Measurements from ENCODE around the gene RBX1.
"Not testable (repeated sequence)": the region's sequence is repeated elsewhere in the genome, so short reads cannot be mapped to it uniquely, and the experiment has no call there.

RBX1 gene

DNA sequence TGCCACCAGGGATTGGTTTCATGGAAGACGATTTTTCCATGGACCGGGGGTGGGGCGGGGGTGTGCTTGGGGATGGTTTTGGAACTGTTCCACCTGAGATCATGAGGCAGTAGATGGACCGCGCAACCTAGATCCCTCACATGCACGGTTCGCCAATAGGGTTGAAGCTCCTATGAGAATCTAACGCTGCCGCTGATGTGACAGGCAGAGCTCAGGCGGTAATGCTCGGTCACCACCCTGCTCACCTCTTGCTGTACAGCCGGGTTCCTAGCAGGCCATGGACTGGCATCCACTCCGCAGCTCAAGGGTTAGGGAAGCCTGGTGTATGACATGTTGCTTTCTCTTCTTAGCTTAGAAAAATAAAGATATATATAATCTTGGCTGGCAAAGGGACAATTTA is 22.0 kb downstream of the RBX1 start:
- no peak for DNase-seq

- DNase-seq, result peak; percentile 46
These were observed 24.2 kb downstream of the RBX1 start for GRCh38 chr22:40975366-40975765.

GRCh38 chr22:40976866-40977700 is 25.9 kb downstream of the RBX1 start:
- DNase-seq, result no peak

GRCh38 chr22:40979198-40979597 is 28.0 kb downstream of the RBX1 start:
- DNase-seq, result no peak

DNA sequence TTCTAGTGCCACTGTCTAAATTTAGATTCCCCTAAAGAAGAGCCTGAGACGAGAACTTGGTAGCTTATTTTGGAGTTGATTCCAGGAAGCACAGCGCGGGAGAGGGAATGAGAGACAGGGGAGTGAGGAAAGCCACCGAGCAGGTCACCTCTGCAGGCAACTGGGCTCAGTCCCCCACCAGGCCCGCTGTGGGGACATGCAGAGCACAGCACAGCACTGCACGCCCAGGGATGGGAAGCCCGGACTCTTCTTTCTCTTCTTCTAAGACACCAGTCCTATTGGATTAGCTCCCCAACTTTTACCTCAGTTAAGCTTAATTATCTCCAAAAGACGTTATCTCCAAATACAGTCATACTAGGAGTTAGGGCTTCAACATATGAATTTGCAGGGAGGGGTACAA is 28.7 kb downstream of the RBX1 start:
- DNase-seq, result no peak

DNA sequence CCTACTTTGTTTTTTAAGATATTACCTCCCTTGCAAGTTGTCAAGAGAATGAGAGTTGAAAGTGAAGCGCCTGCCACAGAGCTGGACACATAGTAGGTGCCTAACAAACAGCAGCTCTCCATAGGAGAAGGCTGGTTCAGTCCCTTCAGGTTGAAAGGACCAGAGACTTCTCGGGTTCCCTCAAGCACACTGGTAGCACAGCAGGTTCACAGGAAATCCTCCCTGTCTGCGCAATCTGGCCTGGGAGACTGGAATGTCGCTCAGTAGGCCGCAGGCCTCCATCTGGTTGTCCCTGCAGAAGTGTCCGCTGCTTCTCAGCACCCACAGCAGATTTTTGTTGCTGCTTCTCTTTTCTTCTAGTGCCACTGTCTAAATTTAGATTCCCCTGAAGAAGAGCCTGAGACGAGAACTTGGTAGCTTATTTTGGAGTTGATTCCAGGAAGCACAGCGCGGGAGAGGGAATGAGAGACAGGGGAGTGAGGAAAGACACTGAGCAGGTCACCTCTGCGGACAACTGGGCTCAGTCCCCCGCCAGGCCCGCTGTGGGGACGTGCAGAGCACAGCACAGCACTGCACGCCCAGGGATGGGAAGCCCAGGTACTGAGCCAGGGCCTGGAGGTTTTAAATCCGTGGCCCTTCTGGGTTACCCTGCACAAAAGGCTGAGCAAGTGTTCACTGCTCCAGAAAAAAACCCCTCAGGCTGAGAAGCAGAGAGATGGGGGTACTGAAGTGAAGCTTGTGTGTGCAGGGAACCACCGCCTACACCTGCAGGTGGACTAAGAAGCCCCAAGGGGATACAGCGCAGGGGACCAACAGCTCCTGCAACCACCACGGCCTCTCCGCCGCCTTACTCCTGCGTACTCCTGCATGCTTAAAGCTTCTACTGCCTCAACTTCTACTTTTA is 31.6 kb downstream of the RBX1 start:
- no peak for DNase-seq

DNA sequence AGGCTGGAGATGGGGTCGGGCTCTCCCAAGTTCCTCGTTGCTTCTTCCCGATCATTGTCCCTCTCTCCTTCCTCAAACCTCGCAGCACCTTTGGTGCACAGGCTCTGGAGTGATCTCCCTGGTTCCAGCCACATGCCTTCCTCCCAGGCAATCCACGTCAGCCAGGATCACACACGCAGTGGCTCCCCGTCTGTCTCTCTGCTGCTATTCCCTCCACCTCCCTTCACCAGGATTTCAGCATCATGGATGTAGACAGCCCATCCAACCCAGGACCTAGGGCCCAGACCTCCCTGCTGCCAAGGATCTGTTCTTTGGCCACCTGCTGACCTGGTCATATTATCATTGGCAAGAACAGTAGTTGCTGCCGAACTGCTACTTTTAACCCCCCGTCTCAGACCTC is 40.1 kb downstream of the RBX1 start:
- DNase-seq, result no peak

GRCh38 chr22:40995821-40996220 is 44.6 kb downstream of the RBX1 start:
- DNase-seq, result no peak

- DNase-seq, result no peak
These were observed 46.3 kb downstream of the RBX1 start for GRCh38 chr22:40997520-40997919.

DNA sequence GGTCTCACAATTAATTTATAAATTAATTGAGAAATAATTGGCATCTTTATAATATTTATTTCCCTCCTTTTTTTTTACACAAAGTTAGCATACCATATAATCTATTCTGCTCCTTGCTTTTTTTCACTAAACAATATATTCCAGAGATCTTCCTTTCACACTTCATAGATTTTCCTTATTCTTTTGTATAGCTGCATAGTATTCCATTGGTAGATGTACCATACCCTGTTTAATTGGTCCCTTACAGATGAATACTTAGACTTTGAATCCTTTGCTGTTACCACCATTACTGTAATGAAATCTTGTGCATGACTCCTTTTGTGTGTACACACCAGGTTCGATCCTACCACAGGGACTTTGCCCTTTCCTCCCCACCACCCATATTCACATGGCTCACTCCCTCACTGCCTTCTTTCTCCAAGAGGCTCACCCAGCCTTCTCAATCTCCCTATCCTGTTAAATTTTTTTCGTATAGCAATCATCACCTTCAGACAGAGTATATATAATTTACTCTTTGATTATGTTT is 48.9 kb downstream of the RBX1 start:
- no peak for DNase-seq

- DNase-seq, result no peak
These were observed 50.0 kb downstream of the RBX1 start for GRCh38 chr22:41000941-41001721.

GRCh38 chr22:41001722-41002122 is 50.5 kb downstream of the RBX1 start:
- peak; percentile 39 for DNase-seq

- DNase-seq, result not testable (repeated sequence)
These were observed 51.2 kb downstream of the RBX1 start for GRCh38 chr22:41002386-41002785.

- no peak for DNase-seq
These were observed 51.9 kb downstream of the RBX1 start for GRCh38 chr22:41003066-41003465.

GRCh38 chr22:41003976-41004375 is 52.8 kb downstream of the RBX1 start:
- no peak for DNase-seq

DNA sequence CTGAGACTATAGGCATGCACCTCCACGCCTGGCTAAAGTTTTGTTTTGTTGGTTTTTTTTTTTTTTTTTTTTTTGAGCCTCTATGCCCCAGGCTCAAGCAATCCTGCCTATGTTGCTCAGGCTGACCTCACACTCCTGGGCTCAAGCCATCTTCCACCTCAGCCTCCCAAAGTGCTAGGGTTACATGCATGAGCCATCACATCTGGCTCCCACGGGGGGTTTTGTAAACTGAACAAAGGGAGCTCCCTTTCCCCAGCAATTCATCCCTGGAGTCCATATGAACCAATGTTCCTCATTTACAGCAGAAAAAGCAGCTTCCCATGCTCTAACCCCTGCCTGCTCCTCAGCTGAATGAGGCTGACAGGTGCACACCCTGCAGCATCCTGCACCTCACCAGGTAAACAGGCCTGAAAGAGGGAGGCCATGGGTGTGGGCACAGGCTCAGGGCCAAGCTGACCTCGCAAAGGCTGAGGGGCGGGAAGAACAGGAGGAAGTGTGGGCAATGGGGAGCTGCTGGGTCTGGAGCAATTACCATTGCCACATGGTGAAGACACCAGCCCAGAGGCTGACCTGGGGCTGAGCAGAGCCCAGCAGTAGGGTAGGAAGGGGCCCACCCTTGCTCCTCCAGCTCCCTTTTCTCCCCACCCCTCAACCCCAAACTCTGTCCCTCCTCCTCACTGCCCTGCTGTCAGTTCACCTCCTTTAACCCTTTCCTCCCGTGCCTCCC is 58.2 kb downstream of the RBX1 start:
- peak; percentile 47 for DNase-seq

GRCh38 chr22:41015003-41015402 is 63.8 kb downstream of the RBX1 start:
- DNase-seq, result no peak

- DNase-seq, result no peak
These were observed 70.0 kb downstream of the RBX1 start for GRCh38 chr22:41021061-41021612.

DNA sequence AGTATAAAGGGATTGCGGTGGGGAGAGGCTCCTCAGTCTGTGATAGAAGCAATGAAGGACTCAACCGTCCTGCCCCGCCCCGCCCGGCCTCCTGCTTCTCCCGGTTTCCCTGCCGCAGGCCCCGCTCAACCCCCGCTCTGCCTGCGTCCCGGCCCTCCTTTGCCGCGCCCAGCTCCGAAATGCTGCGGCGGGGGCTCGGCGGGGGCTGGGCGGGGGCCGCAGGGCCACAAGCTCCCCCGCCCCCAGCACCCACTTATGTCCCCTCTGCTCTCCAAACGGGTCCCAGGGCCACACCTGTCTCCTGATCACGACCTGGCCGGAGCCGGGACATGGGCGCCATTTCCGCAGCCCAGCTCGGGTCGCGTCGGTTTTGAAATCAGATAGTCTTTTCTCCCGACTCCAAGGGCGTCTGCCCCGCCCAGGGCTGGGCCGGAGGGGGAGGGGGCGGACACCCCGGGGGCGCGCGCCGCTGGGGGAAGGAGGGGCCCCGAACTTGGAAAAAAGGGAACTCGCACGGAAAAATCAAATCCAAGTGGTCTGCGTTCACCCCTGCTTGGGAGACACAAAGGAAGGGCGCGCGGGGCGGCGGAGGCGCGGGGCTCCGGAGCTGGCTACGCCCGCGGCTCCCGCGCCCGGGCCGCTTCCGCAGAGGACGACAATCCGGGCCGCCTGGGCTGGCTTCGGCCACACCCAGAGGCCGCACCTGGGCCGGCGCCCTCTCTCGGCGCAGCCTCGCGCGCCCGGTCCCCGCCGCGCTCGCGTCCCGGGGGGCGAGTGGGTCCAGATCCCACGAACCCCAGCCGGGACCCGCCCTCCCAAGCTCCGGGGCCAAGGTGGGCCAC is 70.7 kb downstream of the RBX1 start:
- peak; percentile 76 for DNase-seq

- peak; percentile 86 for DNase-seq
These were observed 71.5 kb downstream of the RBX1 start for GRCh38 chr22:41022470-41023298.
